Astrocyte (in vitro differentiated cells and primary cell): Measurements from ENCODE around the gene MBNL2. TPM values are rescaled to one million over a fixed set of nuclear protein-coding genes. Genes with fewer than 3 reads are reported as not detected.

Experiments
- DNase-seq: peaks from one replicate; pipeline ENCODE4 v3.0.0-alpha.2; 2010; ENCODE audit warnings: low read depth
- FAIRE-seq: peaks from 2 replicates; lab custom pipeline; 2011; peaks lifted over from hg19 to GRCh38; lab: Jason Lieb, UNC
- H2AFZ ChIP-seq: 2 replicates; pipeline ENCODE4 v1.6.0; 2012; ENCODE audit warnings: low read depth, low read length, inconsistent platforms
- H3K27ac ChIP-seq: 2 replicates; pipeline ENCODE4 v1.5.1; 2011; ENCODE audit warnings: low read depth, low read length, inconsistent platforms
- H3K27me3 ChIP-seq: 2 replicates; pipeline ENCODE4 v1.6.0; 2011; ENCODE audit warnings: low read length, inconsistent platforms; ENCODE audit not compliant: insufficient read depth
- H3K36me3 ChIP-seq: 2 replicates; pipeline ENCODE4 v1.5.1; 2011; ENCODE audit warnings: low read length, inconsistent platforms; ENCODE audit not compliant: insufficient read depth
- H3K4me1 ChIP-seq: 2 replicates; pipeline ENCODE4 v1.5.1; 2011; ENCODE audit warnings: low read length, inconsistent platforms; ENCODE audit not compliant: insufficient read depth
- H3K4me2 ChIP-seq: 2 replicates; pipeline ENCODE4 v1.6.0; 2012; ENCODE audit warnings: low read length, inconsistent platforms
- H3K4me3 ChIP-seq: 2 replicates; pipeline ENCODE4 v1.5.1; 2011; ENCODE audit warnings: low read depth, mild to moderate bottlenecking, low read length, inconsistent platforms; ENCODE audit not compliant: insufficient read depth
- H3K79me2 ChIP-seq: 2 replicates; pipeline ENCODE4 v1.6.0; 2012; ENCODE audit warnings: mild to moderate bottlenecking, low read length, inconsistent platforms; ENCODE audit not compliant: insufficient read depth
- H3K9ac ChIP-seq: 2 replicates; pipeline ENCODE4 v1.6.0; 2012; ENCODE audit warnings: mild to moderate bottlenecking, low read length, inconsistent platforms
- H3K9me3 ChIP-seq: 2 replicates; pipeline ENCODE4 v1.5.1; 2012; ENCODE audit warnings: low read depth, mild to moderate bottlenecking, low read length, inconsistent platforms; ENCODE audit not compliant: insufficient read depth
- H4K20me1 ChIP-seq: 2 replicates; pipeline ENCODE4 v1.6.0; 2012; ENCODE audit warnings: low read length, inconsistent platforms; ENCODE audit not compliant: insufficient read depth
- H3K27ac Mint-ChIP-seq: one replicate; pipeline ENCODE4 v1.8.0; 2021; ENCODE audit warnings: mild to moderate bottlenecking, mixed read lengths; ENCODE audit not compliant: unreplicated experiment
- H3K27me3 Mint-ChIP-seq: one replicate; pipeline ENCODE4 v1.8.0; 2021; ENCODE audit warnings: low read depth, mixed read lengths; ENCODE audit not compliant: unreplicated experiment
- H3K36me3 Mint-ChIP-seq: one replicate; pipeline ENCODE4 v1.8.0; 2021; ENCODE audit warnings: low read depth, mixed read lengths; ENCODE audit not compliant: unreplicated experiment
- H3K4me1 Mint-ChIP-seq: one replicate; pipeline ENCODE4 v1.8.0; 2021; ENCODE audit warnings: low read depth, mixed read lengths; ENCODE audit not compliant: unreplicated experiment
- H3K4me3 Mint-ChIP-seq: one replicate; pipeline ENCODE4 v1.8.0; 2021; ENCODE audit warnings: mild to moderate bottlenecking, moderate library complexity, mixed read lengths; ENCODE audit not compliant: unreplicated experiment
- H3K9me3 Mint-ChIP-seq: one replicate; pipeline ENCODE4 v1.8.0; 2021; ENCODE audit warnings: mild to moderate bottlenecking, mixed read lengths; ENCODE audit not compliant: unreplicated experiment
- CTCF ChIP-seq: IDR thresholded peaks from 2 replicates; pipeline ENCODE4 v1.5.1; 2011; ENCODE audit warnings: low read depth, mild to moderate bottlenecking, inconsistent platforms, low read length, moderate library complexity; ENCODE audit not compliant: insufficient read depth
- EZH2 ChIP-seq: IDR thresholded peaks from 2 replicates; pipeline ENCODE4 v1.6.1; 2012; ENCODE audit warnings: mild to moderate bottlenecking, low read length, inconsistent platforms; ENCODE audit not compliant: insufficient read depth
- total RNA-seq: library from RNA; stranded (reverse); gene quantifications from 2 replicates; pipeline ENCODE4 v1.2.1, GENCODE V29; 2021

Gene MBNL2
- total RNA-seq, 1 donor from 2014 or later = 66.5 TPM

GRCh38 chr13:97235549-97236231, 13.6 kb downstream of the MBNL2 start:
- peaks cover 25% of the 10 kb centered on the region for H3K4me1 Mint-ChIP-seq
- H3K4me2 ChIP-seq = no peak overlapping the region
- FAIRE-seq (no peak), DNase-seq (no peak)
- H3K4me1 ChIP-seq = peaks cover 11% of the 10 kb centered on the region
- H3K27ac Mint-ChIP-seq = no peak overlapping the region
- H3K9ac ChIP-seq = no peak overlapping the region
- peaks cover 21% of the 10 kb centered on the region for H3K36me3 Mint-ChIP-seq
- peaks cover 96% of the 10 kb centered on the region for H4K20me1 ChIP-seq
- H3K9me3 Mint-ChIP-seq = no peaks in the 10 kb centered on the region
- no peaks in the 10 kb centered on the region for H3K36me3 ChIP-seq
- no peak overlapping the region for H3K4me3 Mint-ChIP-seq
- H3K27me3 ChIP-seq = no peaks in the 10 kb centered on the region
- H3K79me2 ChIP-seq = peaks cover 98% of the 10 kb centered on the region
- no peak overlapping the region for H2AFZ ChIP-seq
- H3K27ac ChIP-seq = no peak overlapping the region
- H3K9me3 ChIP-seq = no peaks in the 10 kb centered on the region
- H3K27me3 Mint-ChIP-seq = no peaks in the 10 kb centered on the region
- TF ChIP-seq EZH2 (no peak), CTCF (no peak)
- H3K4me3 ChIP-seq = no peak overlapping the region

GRCh38 chr13:97237388-97237787, 15.3 kb downstream of the MBNL2 start:
- no peak overlapping the region for H3K27ac ChIP-seq
- no peak overlapping the region for H3K27ac Mint-ChIP-seq
- no peaks in the 10 kb centered on the region for H3K4me1 ChIP-seq
- H3K9me3 Mint-ChIP-seq = no peaks in the 10 kb centered on the region
- no peaks in the 10 kb centered on the region for H3K36me3 ChIP-seq
- DNase-seq (no peak), FAIRE-seq (peak; percentile 13)
- peaks cover 15% of the 10 kb centered on the region for H3K36me3 Mint-ChIP-seq
- no peak overlapping the region for H2AFZ ChIP-seq
- H3K27me3 ChIP-seq = no peaks in the 10 kb centered on the region
- peaks cover 23% of the 10 kb centered on the region for H3K4me1 Mint-ChIP-seq
- H3K9ac ChIP-seq = no peak overlapping the region
- no peak overlapping the region for H3K4me3 Mint-ChIP-seq
- no peaks in the 10 kb centered on the region for H3K27me3 Mint-ChIP-seq
- H3K9me3 ChIP-seq = no peaks in the 10 kb centered on the region
- H3K79me2 ChIP-seq = peaks cover 98% of the 10 kb centered on the region
- no peak for TF ChIP-seq EZH2
- no peak for TF ChIP-seq CTCF
- peaks cover 96% of the 10 kb centered on the region for H4K20me1 ChIP-seq
- H3K4me3 ChIP-seq = no peak overlapping the region
- H3K4me2 ChIP-seq = no peak overlapping the region

- H3K9ac ChIP-seq = no peak overlapping the region
- H3K9me3 Mint-ChIP-seq = no peaks in the 10 kb centered on the region
- TF ChIP-seq EZH2 = no peak
- TF ChIP-seq CTCF = no peak
- peaks cover 28% of the 10 kb centered on the region for H3K4me1 Mint-ChIP-seq
- FAIRE-seq = no peak
- no peak overlapping the region for H3K4me2 ChIP-seq
- no peaks in the 10 kb centered on the region for H3K9me3 ChIP-seq
- no peak overlapping the region for H2AFZ ChIP-seq
- H4K20me1 ChIP-seq = peaks cover 99% of the 10 kb centered on the region
- H3K36me3 ChIP-seq = no peaks in the 10 kb centered on the region
- H3K79me2 ChIP-seq = peaks cover 100% of the 10 kb centered on the region
- H3K27me3 Mint-ChIP-seq = no peaks in the 10 kb centered on the region
- no peak overlapping the region for H3K4me3 Mint-ChIP-seq
- no peak overlapping the region for H3K27ac ChIP-seq
- no peaks in the 10 kb centered on the region for H3K27me3 ChIP-seq
- peak overlapping the region; percentile 82 for H3K27ac Mint-ChIP-seq
- no peak for DNase-seq
- H3K36me3 Mint-ChIP-seq = peaks cover 20% of the 10 kb centered on the region
- H3K4me3 ChIP-seq = no peak overlapping the region
- H3K4me1 ChIP-seq = no peaks in the 10 kb centered on the region
Measured at GRCh38 chr13:97238432-97238831, 16.3 kb downstream of the MBNL2 start.
